GM23338 (cell line): Measurements from ENCODE around the gene IL1RN. TPM values are rescaled to one million over a fixed set of nuclear protein-coding genes. Genes with fewer than 3 reads are reported as not detected.

Experiments used
- ATAC-seq: fragments of 200-7000 bp; cut with Tn5 transposase; 3 replicates; pipeline ENCODE4 v1.9.1; 2020
- DNase-seq: peaks from one replicate; pipeline ENCODE4 v3.0.0-alpha.2; 2015; ENCODE audit warnings: low spot score
- H2AFZ ChIP-seq: fragments of 200-600 bp; sonication (generic); 2 replicates; pipeline ENCODE4 v1.8.0; 2016; ENCODE audit warnings: antibody characterized with exemption, mild to moderate bottlenecking, moderate library complexity
- H3F3A ChIP-seq: fragments of 200-600 bp; sonication (generic); replicated peaks from 2 replicates; pipeline ENCODE4 v1.8.0; 2017; ENCODE audit warnings: antibody characterized with exemption, mixed run types, low read depth
- H3K27ac ChIP-seq: fragments of 200-600 bp; sonication (generic); 2 replicates; pipeline ENCODE4 v1.6.1; 2016; ENCODE audit warnings: low read depth
- H3K27me3 ChIP-seq: fragments of 200-600 bp; sonication (generic); 2 replicates; pipeline ENCODE4 v1.8.0; 2016; ENCODE audit warnings: mild to moderate bottlenecking, mixed run types, moderate library complexity; ENCODE audit not compliant: insufficient read depth
- H3K36me3 ChIP-seq: fragments of 200-600 bp; sonication (generic); 2 replicates; pipeline ENCODE4 v1.8.0; 2016; ENCODE audit warnings: mild to moderate bottlenecking; ENCODE audit not compliant: insufficient read depth
- H3K4me1 ChIP-seq: fragments of 200-600 bp; sonication (generic); 2 replicates; pipeline ENCODE4 v1.8.0; 2016; ENCODE audit warnings: mild to moderate bottlenecking, moderate library complexity; ENCODE audit not compliant: insufficient read depth
- H3K4me2 ChIP-seq: fragments of 200-600 bp; sonication (generic); 2 replicates; pipeline ENCODE4 v1.7.1; 2017; ENCODE audit warnings: mixed run types
- H3K4me3 ChIP-seq: fragments of 200-600 bp; sonication (generic); 2 replicates; pipeline ENCODE4 v1.6.1; 2016; ENCODE audit warnings: mixed run types
- H3K79me2 ChIP-seq: fragments of 200-600 bp; sonication (generic); replicated peaks from 2 replicates; pipeline ENCODE4 v1.8.0; 2017; ENCODE audit warnings: mild to moderate bottlenecking; ENCODE audit not compliant: insufficient read depth
- H3K9me2 ChIP-seq: fragments of 200-600 bp; sonication (generic); 2 replicates; pipeline ENCODE4 v1.8.0; 2017; ENCODE audit not compliant: insufficient read depth
- H4K20me1 ChIP-seq: fragments of 200-600 bp; sonication (generic); replicated peaks from 2 replicates; pipeline ENCODE4 v1.8.0; 2017; ENCODE audit warnings: mild to moderate bottlenecking; ENCODE audit not compliant: insufficient read depth
- H3K27ac Mint-ChIP-seq: 2 replicates; pipeline ENCODE4 v1.8.0; 2020; ENCODE audit warnings: inconsistent platforms, mild to moderate bottlenecking, moderate library complexity, mixed read lengths
- H3K27me3 Mint-ChIP-seq: 3 replicates; pipeline ENCODE4 v1.8.0; 2022; ENCODE audit warnings: low read depth, mild to moderate bottlenecking, moderate library complexity, mixed read lengths, inconsistent platforms; ENCODE audit not compliant: insufficient read depth, poor library complexity
- H3K36me3 Mint-ChIP-seq: 3 replicates; pipeline ENCODE4 v1.8.0; 2021; ENCODE audit warnings: low read depth, mild to moderate bottlenecking, inconsistent platforms, moderate library complexity, mixed read lengths
- H3K4me1 Mint-ChIP-seq: 3 replicates; pipeline ENCODE4 v1.8.0; 2020; ENCODE audit warnings: mild to moderate bottlenecking, inconsistent platforms, mixed read lengths
- H3K4me3 Mint-ChIP-seq: 3 replicates; pipeline ENCODE4 v1.8.0; 2021; ENCODE audit warnings: moderate library complexity, mild to moderate bottlenecking, inconsistent platforms, mixed read lengths
- H3K9me3 Mint-ChIP-seq: 3 replicates; pipeline ENCODE4 v1.8.0; 2020; ENCODE audit warnings: moderate library complexity, mild to moderate bottlenecking, inconsistent platforms, mixed read lengths
- CREB1 ChIP-seq: fragments of 250-450 bp; sonication (Bioruptor Pico); IDR thresholded peaks from 2 replicates; pipeline ENCODE4 v1.5.0; 2020; ENCODE audit warnings: low read depth, mild to moderate bottlenecking, moderate library complexity
- EZH2 ChIP-seq: fragments of 200-600 bp; sonication (generic); IDR thresholded peaks from one replicate; pipeline ENCODE4 v1.8.0; 2017; ENCODE audit warnings: antibody characterized with exemption, mild to moderate bottlenecking, low read depth; ENCODE audit not compliant: unreplicated experiment
- EZH2phosphoT487 ChIP-seq: fragments of 200-600 bp; sonication (generic); IDR thresholded peaks from one replicate; pipeline ENCODE4 v1.8.1; 2018; ENCODE audit warnings: antibody characterized with exemption; ENCODE audit not compliant: unreplicated experiment
- JUNB ChIP-seq: IDR thresholded peaks from one replicate; pipeline ENCODE4 v1.6.1; 2016; ENCODE audit warnings: antibody characterized with exemption; ENCODE audit not compliant: unreplicated experiment
- NANOG ChIP-seq: IDR thresholded peaks from 2 replicates; pipeline ENCODE4 v1.6.1; 2016; ENCODE audit warnings: antibody characterized with exemption, borderline replicate concordance
- POLR2AphosphoS5 ChIP-seq: IDR thresholded peaks from 2 replicates; pipeline ENCODE4 v1.6.1; 2016; ENCODE audit warnings: antibody characterized with exemption, low read depth
- STAT1 ChIP-seq: IDR thresholded peaks from one replicate; pipeline ENCODE4 v1.6.1; 2016; ENCODE audit warnings: antibody characterized with exemption; ENCODE audit not compliant: unreplicated experiment
- ZNF114 ChIP-seq: fragments of 250-450 bp; sonication (Bioruptor Pico); IDR thresholded peaks from 2 replicates; pipeline ENCODE4 v1.5.0; 2020; ENCODE audit warnings: mild to moderate bottlenecking, moderate library complexity
- ZNF331 ChIP-seq: fragments of 250-450 bp; sonication (Bioruptor Pico); IDR thresholded peaks from 2 replicates; pipeline ENCODE4 v1.5.0; 2020; ENCODE audit warnings: low read depth, mild to moderate bottlenecking, moderate library complexity
- polyA plus RNA-seq: library from polyadenylated mRNA; unstranded; fragments of >200 nt; fragmentation: Nextera tagmentation; extraction: Ambion mirVana; gene quantifications from 2 replicates; pipeline ENCODE4 v1.2.1, GENCODE V29; 2016
- total RNA-seq: library from RNA; depleted of rRNA; stranded (reverse); fragments of >200 nt; shearing (Covaris generic); gene quantifications from 2 replicates; pipeline ENCODE4 v1.2.3, GENCODE V29; 2014
- TF ChIP-seq, protein P1 (sequence below): IDR thresholded peaks from 2 replicates; pipeline ENCODE4 v1.6.1; 2016; ENCODE audit warnings: antibody characterized with exemption
- TF ChIP-seq, protein P2 (sequence below): fragments of 250-450 bp; sonication (Bioruptor Pico); IDR thresholded peaks from 2 replicates; pipeline ENCODE4 v1.5.0; 2020; ENCODE audit warnings: mild to moderate bottlenecking, moderate library complexity
- TF ChIP-seq, protein P3 (sequence below), 2 experiments: fragments of 200-600 bp in 1 of 2; sonication (generic) in 1 of 2; conservative IDR thresholded peaks; 2 replicates each; pipeline versions ENCODE4 v1.5.1 to v1.6.1; 2016 to 2017; ENCODE audit warnings: antibody characterized with exemption in 2 of 2, low read depth in 2 of 2, mild to moderate bottlenecking in 2 of 2, moderate library complexity in 1 of 2
- TF ChIP-seq, protein P4 (sequence below): IDR thresholded peaks from one replicate; pipeline ENCODE4 v1.6.1; 2018; ENCODE audit warnings: antibody characterized with exemption; ENCODE audit not compliant: unreplicated experiment

The IL1RN gene
- total and polyA plus RNA-seq, 2 experiments from 2014 or later = not detected

DNA sequence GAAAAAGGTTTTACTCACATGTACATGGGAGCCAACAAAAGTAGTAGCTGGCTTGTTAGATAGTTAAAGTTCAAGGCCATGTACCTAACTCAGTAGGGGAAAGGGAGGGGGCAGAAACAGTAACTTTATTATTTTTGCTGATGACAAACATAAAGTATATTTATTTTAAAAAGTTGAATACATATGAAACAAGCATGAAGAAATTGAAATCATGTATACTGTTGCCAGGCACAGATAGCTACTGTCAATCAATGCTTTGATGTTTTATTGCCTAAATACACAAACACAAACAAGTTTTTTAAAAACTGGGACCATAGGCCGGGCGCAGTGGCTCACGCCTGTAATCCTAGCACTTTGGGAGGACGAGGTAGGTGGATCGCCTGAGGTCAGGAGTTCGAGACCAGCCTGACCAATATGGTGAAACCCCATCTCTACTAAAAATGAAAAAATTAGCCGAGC, 38.8 kb downstream of the IL1RN start:
- ATAC-seq = no peak
- H3K36me3 Mint-ChIP-seq = no peaks in the 10 kb centered on the region

More for the DNA sequence above, 38.8 kb downstream of the IL1RN start:
- Histone ChIP-seq H3F3A (no peaks in the 10 kb centered on the region), H2AFZ (no peak overlapping the region), H3K27me3 (no peaks in the 10 kb centered on the region), H4K20me1 (no peaks in the 10 kb centered on the region), H3K4me2 (no peak overlapping the region), H3K27ac (no peak overlapping the region), H3K9me2 (no peaks in the 10 kb centered on the region), H3K36me3 (no peaks in the 10 kb centered on the region), H3K4me3 (no peak overlapping the region), H3K79me2 (no peaks in the 10 kb centered on the region), H3K4me1 (peaks cover 4% of the 10 kb centered on the region; the same call in 1 of the 2 replicates)
- no peak for DNase-seq
- TF ChIP-seq STAT1 = no peak
- TF ChIP-seq EZH2 = no peak
- TF ChIP-seq POLR2AphosphoS5 = no peak
- no peak for TF ChIP-seq JUNB
- no peak for TF ChIP-seq NANOG
- TF ChIP-seq ZNF114 = no peak
- TF ChIP-seq, protein P1, sequence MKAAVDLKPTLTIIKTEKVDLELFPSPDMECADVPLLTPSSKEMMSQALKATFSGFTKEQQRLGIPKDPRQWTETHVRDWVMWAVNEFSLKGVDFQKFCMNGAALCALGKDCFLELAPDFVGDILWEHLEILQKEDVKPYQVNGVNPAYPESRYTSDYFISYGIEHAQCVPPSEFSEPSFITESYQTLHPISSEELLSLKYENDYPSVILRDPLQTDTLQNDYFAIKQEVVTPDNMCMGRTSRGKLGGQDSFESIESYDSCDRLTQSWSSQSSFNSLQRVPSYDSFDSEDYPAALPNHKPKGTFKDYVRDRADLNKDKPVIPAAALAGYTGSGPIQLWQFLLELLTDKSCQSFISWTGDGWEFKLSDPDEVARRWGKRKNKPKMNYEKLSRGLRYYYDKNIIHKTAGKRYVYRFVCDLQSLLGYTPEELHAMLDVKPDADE = no peak
- TF ChIP-seq, protein P2, sequence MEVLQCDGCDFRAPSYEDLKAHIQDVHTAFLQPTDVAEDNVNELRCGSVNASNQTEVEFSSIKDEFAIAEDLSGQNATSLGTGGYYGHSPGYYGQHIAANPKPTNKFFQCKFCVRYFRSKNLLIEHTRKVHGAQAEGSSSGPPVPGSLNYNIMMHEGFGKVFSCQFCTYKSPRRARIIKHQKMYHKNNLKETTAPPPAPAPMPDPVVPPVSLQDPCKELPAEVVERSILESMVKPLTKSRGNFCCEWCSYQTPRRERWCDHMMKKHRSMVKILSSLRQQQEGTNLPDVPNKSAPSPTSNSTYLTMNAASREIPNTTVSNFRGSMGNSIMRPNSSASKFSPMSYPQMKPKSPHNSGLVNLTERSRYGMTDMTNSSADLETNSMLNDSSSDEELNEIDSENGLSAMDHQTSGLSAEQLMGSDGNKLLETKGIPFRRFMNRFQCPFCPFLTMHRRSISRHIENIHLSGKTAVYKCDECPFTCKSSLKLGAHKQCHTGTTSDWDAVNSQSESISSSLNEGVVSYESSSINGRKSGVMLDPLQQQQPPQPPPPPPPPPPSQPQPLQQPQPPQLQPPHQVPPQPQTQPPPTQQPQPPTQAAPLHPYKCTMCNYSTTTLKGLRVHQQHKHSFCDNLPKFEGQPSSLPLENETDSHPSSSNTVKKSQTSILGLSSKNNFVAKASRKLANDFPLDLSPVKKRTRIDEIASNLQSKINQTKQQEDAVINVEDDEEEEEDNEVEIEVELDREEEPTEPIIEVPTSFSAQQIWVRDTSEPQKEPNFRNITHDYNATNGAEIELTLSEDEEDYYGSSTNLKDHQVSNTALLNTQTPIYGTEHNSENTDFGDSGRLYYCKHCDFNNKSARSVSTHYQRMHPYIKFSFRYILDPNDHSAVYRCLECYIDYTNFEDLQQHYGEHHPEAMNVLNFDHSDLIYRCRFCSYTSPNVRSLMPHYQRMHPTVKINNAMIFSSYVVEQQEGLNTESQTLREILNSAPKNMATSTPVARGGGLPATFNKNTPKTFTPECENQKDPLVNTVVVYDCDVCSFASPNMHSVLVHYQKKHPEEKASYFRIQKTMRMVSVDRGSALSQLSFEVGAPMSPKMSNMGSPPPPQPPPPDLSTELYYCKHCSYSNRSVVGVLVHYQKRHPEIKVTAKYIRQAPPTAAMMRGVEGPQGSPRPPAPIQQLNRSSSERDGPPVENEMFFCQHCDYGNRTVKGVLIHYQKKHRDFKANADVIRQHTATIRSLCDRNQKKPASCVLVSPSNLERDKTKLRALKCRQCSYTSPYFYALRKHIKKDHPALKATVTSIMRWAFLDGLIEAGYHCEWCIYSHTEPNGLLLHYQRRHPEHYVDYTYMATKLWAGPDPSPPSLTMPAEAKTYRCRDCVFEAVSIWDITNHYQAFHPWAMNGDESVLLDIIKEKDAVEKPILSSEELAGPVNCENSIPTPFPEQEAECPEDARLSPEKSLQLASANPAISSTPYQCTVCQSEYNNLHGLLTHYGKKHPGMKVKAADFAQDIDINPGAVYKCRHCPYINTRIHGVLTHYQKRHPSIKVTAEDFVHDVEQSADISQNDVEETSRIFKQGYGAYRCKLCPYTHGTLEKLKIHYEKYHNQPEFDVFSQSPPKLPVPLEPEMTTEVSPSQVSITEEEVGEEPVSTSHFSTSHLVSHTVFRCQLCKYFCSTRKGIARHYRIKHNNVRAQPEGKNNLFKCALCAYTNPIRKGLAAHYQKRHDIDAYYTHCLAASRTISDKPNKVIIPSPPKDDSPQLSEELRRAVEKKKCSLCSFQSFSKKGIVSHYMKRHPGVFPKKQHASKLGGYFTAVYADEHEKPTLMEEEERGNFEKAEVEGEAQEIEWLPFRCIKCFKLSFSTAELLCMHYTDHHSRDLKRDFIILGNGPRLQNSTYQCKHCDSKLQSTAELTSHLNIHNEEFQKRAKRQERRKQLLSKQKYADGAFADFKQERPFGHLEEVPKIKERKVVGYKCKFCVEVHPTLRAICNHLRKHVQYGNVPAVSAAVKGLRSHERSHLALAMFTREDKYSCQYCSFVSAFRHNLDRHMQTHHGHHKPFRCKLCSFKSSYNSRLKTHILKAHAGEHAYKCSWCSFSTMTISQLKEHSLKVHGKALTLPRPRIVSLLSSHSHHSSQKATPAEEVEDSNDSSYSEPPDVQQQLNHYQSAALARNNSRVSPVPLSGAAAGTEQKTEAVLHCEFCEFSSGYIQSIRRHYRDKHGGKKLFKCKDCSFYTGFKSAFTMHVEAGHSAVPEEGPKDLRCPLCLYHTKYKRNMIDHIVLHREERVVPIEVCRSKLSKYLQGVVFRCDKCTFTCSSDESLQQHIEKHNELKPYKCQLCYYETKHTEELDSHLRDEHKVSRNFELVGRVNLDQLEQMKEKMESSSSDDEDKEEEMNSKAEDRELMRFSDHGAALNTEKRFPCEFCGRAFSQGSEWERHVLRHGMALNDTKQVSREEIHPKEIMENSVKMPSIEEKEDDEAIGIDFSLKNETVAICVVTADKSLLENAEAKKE (CRISPR knock-in tag) = no peak
- TF ChIP-seq, protein P3, sequence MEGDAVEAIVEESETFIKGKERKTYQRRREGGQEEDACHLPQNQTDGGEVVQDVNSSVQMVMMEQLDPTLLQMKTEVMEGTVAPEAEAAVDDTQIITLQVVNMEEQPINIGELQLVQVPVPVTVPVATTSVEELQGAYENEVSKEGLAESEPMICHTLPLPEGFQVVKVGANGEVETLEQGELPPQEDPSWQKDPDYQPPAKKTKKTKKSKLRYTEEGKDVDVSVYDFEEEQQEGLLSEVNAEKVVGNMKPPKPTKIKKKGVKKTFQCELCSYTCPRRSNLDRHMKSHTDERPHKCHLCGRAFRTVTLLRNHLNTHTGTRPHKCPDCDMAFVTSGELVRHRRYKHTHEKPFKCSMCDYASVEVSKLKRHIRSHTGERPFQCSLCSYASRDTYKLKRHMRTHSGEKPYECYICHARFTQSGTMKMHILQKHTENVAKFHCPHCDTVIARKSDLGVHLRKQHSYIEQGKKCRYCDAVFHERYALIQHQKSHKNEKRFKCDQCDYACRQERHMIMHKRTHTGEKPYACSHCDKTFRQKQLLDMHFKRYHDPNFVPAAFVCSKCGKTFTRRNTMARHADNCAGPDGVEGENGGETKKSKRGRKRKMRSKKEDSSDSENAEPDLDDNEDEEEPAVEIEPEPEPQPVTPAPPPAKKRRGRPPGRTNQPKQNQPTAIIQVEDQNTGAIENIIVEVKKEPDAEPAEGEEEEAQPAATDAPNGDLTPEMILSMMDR (conservative IDR thresholded peaks at IDR 0.05; ENCODE audit: low read depth in 2 of 2) = no peak
- TF ChIP-seq, protein P4, sequence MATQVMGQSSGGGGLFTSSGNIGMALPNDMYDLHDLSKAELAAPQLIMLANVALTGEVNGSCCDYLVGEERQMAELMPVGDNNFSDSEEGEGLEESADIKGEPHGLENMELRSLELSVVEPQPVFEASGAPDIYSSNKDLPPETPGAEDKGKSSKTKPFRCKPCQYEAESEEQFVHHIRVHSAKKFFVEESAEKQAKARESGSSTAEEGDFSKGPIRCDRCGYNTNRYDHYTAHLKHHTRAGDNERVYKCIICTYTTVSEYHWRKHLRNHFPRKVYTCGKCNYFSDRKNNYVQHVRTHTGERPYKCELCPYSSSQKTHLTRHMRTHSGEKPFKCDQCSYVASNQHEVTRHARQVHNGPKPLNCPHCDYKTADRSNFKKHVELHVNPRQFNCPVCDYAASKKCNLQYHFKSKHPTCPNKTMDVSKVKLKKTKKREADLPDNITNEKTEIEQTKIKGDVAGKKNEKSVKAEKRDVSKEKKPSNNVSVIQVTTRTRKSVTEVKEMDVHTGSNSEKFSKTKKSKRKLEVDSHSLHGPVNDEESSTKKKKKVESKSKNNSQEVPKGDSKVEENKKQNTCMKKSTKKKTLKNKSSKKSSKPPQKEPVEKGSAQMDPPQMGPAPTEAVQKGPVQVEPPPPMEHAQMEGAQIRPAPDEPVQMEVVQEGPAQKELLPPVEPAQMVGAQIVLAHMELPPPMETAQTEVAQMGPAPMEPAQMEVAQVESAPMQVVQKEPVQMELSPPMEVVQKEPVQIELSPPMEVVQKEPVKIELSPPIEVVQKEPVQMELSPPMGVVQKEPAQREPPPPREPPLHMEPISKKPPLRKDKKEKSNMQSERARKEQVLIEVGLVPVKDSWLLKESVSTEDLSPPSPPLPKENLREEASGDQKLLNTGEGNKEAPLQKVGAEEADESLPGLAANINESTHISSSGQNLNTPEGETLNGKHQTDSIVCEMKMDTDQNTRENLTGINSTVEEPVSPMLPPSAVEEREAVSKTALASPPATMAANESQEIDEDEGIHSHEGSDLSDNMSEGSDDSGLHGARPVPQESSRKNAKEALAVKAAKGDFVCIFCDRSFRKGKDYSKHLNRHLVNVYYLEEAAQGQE = no peak
- no peak for TF ChIP-seq ZNF331
- TF ChIP-seq CREB1 (CRISPR knock-in tag) = no peak
- no peak for TF ChIP-seq EZH2phosphoT487
- H3K4me3 Mint-ChIP-seq = no peak overlapping the region
- no peaks in the 10 kb centered on the region; the same call in 2 of the 3 replicates for H3K9me3 Mint-ChIP-seq
- H3K4me1 Mint-ChIP-seq = peaks cover 16% of the 10 kb centered on the region
- peaks cover 10% of the 10 kb centered on the region for H3K27me3 Mint-ChIP-seq
- no peak overlapping the region for H3K27ac Mint-ChIP-seq
